Measurements from ENCODE around the gene RC3H2.
"Not testable (repeated sequence)": the region's sequence is repeated elsewhere in the genome, so short reads cannot be mapped to it uniquely, and the experiment has no call there.

RC3H2 gene

DNA sequence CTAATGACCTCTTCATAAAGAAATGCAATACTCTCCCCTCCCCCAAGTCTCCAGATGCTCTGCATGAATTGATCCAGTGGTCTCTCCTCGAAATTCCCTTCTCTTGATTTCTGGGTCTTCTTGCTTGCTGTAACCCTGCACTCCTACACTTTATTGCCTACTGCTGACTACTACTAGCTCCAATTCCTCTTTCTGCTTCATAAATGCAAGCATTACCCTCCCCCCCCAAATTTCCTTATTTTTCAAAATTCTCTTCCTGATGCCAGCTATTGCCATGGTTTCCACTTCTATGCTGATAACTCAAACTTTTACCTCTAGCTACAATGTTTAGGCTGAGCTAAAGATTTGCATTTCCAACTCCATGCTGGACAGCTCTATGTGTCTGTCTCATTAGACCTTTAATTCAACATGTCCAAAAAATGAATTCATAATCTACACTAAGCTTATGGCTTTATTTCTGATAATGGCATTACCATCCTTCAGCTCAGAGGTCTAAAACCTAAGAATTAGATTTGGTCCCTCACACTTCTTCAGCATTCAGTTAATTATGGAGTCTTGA is 24.7 kb upstream of the RC3H2 start:
- DNase-seq (ENCODE audit: low read depth) = no peak

DNA sequence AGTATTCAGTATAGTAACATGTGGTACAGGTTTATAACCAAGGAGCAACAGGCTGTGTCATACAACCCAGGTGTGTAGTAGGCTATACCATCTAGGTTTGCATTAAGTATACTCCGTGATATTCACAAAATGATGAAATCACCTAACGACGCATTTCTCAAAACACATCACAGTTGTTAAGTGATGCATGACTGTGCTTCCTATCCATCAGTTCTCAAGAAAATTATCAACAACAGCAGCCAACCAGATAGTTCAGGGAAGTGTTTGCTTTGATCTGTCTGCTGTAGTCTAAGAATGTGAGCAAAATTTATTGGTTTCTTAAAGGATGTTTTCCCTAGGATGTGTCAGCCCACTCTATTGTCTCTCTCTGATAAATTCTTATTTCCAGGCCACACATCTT is 18.8 kb upstream of the RC3H2 start:
- no peak for DNase-seq (ENCODE audit: low read depth)

DNA sequence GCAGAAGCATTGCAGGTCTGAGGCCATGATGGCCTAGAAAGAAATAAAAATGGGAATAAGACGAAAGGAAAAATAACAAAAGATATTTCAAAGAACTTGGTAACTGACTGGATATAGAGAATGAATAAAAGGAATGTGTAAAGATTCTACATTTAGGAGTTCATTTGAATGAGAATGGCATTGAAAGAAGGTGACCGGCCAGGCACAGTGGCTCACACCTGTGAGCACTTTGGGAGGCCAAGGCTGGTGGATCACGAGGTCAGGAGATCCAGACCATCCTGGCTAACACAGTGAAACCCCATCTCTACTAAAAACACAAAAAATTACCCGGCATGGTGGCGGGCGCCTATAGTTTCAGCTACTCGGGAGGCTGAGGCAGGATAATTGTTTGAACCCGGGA is 17.6 kb upstream of the RC3H2 start:
- no peak for DNase-seq (ENCODE audit: low read depth)

DNA sequence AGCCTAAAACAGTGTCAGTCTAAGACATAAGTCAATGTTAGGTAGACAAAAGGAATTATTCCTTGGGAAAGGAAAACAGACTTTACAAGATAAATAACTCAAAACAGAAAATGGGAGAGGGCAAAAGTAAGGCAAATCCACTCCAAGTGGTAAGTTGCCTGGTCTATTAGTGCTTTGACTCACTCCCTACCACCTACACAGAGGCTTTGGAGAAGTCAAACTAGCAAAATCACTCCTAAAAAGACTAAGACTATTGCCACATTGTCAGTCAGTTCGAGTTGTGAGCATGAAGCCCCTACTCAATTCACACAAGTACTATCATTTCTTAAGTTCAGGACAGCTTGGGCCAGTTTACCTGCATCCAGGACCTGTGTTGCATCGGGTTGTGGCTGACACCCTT is 13.2 kb upstream of the RC3H2 start:
- no peak for DNase-seq (ENCODE audit: low read depth)

DNA sequence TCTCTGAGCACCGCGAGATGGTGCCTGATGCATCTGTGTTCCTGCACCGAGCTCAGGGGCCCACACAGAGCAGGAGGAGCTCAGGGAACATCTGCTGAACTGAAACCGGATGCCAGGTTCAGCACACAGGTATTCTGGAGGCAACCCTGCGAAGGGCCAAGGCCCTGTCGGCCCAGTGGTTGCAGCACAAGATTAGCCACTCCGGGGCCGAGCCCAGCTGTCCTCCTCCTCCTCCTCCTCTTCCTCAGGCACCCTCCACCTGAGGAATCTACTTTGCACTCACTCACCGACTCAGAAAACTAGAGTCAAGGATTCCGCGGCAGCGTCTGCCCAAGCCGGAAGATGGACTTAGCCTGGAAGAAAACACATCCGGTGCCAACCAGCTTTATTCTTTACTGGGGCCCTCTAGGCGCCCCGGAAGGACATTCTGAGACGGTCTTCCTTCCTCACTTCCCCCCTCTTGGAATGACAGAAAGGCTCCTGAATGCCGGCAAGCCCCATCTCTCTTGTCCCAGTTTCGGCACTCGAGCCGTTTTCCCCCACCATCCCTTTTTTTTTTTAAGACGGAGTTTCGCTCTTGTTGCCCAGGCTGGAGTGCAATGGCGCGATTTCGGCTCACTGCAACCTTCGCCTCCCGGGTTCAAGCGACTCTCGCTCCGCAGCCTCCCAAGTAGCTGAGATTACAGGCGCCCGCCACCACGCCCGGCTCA is 8.0 kb upstream of the RC3H2 start, which contains the start of gene ZBTB6:
TSS of gene ZBTB6 (minus strand) at position 360 of the 710 bp plus-strand sequence. CDS start 1,251 bp downstream, outside the sequence.
- peak; percentile 91 for DNase-seq (ENCODE audit: low read depth)

DNA sequence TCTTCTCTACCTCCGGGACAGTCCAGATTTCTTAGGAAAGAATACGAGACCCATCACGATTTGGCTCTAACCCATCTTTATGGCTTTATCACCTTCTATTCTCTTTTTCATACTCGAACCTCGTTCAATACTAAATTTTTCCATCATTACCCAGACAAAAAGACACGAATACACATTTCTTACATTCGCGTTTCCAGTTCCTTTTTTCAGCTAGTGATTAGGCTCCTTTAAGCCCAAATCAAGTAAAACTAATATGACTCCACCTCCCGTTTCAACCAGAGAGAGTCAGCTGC is 7.5 kb upstream of the RC3H2 start:
- DNase-seq (ENCODE audit: low read depth) = no peak

DNA sequence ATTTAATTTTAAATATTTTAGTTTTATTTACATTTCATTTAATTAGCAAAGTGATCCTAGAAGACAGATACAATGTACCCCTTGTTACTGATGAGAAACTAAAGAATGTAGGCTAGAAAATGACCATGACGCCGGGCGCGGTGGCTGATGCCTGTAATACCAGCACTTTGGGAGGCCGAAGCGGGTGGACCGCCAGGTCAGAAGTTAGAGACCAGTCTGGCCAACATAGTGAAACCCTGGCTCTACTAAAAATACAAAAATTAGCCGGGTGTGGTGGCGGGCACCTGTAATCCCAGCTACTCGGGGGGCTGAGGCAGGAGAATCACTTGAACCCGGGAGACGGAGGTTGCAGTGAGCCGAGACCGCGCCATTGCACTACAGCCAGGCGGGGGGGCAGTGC is 963 bp upstream of the RC3H2 start:
- DNase-seq (ENCODE audit: low read depth) = not testable (repeated sequence)

DNA sequence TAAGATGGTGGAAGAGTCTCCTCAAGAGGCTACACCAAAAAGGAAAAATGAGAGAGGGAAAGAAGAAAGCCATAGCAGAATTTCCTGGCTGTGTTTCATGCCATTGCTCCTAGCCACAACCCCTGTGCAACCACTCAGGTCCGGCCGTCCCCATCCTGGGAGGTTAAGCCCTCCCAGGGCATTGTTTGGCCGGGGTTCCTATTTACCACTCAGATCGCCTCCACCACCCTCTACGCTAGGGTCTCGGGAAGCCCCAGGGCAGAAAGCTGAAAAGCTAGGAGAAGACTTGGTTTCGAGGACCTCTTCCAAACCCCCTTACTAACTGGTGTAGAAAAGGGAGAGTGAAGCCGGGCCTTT is 715 bp downstream of the RC3H2 start:
- peak; percentile 58 for DNase-seq (ENCODE audit: low read depth)

DNA sequence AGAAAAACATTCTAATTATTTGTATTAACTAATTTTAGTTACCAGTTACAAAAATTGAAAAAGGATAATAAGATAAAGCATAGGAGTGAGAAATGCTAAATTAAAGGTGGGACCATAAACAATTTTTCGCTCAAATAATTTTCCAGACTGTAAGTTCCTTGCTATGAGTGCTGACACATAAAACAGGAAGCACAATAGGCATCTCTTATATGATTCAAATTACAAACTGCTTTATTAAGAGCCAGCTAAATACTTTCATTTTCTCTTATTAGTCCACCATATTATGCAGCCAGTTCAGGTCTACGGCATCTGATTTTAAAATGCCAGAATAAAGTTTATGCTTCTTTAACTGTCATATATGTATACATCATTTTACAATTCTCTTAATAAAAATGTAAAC is 4.4 kb downstream of the RC3H2 start:
- peak; percentile 38 for DNase-seq (ENCODE audit: low read depth)

DNA sequence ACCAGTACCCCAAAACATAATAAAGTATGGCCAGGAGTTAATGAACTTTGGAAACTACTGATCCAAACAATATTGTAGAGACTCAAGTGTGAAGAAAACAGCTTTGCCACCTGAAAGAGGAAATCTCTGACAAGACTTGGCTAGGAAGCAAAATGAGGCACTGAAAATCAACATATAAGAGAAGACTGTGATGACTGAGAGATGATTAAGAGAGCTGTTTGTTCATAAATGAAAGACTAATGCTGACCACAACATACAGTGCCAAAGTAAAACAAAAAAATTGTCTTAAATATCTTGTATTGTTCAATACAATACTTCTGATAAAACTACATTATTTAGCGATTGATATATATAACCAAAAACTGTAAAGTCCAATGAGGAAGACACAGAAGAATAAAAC is 7.2 kb downstream of the RC3H2 start:
- DNase-seq (ENCODE audit: low read depth) = peak; percentile 11

DNA sequence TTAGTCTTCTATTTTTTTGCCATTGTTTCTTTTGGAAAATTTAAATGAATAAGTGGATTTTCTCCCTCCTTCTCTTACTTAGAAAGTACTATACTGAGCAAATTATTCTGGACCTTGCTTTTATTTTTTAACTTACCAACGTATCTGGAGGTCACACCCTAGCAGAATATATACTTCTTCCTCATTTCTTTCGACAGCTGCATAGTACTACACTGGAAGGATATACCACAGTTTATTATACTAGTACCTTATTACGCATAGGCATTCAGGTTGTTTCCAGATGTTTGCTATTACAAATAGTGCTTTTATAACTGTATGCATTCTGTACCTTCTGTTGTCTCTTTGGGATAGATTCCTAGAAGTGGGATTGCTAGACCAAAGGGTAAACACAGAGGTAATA is 16.7 kb downstream of the RC3H2 start:
- no peak for DNase-seq (ENCODE audit: low read depth)

DNA sequence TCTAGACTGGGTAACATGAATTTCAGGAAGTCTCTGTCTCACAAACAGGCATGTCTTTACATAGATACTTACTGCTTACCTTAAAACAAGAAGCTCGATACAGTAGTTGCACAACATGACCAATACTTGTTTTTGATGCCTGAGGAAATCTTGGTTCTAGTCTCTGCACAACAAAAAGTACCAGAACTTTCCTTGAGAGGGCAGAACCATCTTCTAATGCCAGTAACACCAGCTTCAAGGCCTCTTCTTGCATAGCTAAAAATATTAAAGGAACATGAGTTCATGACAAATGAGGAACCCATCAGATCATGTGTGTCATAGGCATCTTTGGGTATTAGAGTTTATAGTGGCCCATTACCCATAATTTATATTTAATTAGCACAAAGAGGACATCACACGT is 22.0 kb downstream of the RC3H2 start:
- no peak for DNase-seq (ENCODE audit: low read depth)

DNA sequence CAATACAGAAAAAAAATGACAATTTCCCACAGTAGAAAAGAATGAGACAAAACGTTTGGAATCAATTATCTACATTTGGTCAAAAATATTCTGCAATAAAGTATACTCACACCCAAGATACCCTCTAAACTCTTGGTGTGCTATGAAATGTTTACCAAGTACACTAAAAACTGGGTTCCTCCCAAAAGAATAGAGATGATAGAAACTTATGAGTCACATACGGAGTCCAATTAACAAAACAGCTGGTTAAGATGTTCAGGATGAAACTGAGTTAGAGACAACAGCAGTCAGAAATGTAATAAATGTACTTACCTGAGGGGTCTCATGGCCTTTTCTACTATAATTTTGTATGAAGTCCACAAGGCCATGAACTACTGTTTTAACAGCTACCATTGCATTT is 25.7 kb downstream of the RC3H2 start:
- no peak for DNase-seq (ENCODE audit: low read depth)

DNA sequence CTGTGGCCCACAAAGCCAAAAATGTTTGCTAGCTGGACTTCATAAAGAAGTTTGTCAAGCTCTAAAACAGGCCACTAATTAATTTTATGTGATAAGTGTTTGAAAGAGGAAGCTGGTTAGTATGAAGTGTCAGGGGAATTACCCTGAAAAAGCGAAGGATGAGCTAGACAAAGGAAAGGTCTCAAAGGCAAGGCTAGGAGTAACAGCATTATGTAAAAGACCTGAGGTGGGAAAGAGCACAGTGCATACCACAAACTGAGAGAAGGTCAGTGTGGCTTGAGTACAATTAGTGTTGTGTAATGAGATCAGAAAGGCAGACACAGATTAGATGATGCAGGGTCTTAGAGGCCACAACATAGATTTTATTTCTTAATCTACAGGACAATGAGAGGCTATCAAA is 29.6 kb downstream of the RC3H2 start:
- DNase-seq (ENCODE audit: low read depth) = no peak

DNA sequence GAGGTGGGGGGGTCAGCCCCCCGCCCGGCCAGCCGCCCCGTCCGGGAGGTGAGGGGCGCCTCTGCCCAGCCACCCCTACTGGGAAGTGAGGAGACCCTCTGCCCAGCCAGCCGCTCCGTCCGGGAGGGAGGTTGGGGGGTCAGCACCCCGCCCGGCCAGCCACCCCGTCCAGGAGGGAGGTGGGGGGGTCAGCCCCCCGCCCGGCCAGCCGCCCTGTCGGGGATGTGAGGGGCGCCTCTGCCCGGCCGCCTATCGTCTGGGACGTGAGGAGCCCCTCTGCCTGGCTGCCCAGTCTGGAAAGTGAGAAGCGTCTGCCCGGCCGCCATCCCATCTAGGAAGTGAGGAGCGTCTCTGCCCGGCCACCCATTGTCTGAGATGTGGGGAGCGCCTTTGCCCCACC is 37.9 kb downstream of the RC3H2 start:
- DNase-seq (ENCODE audit: low read depth) = not testable (repeated sequence)

DNA sequence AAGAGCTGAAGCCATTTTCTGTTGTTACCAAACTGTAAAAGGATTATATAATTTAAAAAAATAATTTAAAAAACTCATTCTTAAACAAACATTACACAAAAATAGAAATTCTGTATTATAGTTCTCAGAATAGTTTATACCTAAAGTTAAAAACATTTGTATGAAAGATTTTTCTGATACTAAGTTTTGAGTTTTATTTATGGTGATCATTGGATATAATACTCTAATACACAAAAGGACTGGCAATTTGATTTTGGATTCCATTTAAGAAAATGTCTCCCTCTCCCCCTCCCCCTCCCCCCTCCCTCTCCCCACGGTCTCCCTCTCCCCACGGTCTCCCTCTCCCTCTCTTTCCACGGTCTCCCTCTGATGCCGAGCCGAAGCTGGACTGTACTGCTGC is 39.1 kb downstream of the RC3H2 start:
- DNase-seq (ENCODE audit: low read depth) = no peak

DNA sequence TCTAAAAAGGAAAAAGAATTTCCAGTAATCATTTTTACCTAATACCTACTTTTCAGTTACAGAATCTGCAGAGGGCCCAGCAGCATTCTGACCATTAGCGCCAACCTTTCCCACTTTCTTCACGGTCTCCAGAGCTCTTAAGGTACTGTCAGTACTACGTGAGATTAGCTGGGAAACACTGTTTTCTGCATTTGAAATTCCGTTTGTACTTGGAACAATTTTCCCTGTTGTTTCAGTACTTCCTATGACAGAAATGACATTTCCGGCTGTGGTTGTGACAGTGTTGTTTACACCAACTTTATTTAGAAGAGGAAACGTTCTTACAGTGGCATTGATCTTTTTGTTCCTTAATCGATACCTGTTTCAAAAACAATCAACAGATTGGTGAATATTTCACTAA is 39.9 kb downstream of the RC3H2 start:
- DNase-seq (ENCODE audit: low read depth) = no peak

DNA sequence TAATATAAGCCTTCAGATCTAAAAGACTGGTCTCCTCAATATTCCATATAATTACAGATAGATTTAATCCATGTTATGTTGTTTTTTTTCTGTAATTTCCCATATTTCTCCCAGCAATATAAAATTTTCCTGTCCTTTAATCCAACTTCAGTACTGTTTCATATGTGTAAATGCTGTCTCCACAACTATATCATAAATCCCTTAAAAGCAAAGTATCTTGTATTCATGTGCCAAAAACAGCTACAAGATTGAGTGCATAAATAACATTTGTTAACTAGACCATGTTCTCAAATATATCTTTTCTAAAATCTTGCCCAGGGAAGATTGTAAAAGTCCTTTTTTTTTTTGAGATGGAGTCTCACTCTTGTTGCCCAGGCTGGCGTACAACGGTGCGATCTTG is 41.8 kb downstream of the RC3H2 start:
- DNase-seq (ENCODE audit: low read depth) = no peak

DNA sequence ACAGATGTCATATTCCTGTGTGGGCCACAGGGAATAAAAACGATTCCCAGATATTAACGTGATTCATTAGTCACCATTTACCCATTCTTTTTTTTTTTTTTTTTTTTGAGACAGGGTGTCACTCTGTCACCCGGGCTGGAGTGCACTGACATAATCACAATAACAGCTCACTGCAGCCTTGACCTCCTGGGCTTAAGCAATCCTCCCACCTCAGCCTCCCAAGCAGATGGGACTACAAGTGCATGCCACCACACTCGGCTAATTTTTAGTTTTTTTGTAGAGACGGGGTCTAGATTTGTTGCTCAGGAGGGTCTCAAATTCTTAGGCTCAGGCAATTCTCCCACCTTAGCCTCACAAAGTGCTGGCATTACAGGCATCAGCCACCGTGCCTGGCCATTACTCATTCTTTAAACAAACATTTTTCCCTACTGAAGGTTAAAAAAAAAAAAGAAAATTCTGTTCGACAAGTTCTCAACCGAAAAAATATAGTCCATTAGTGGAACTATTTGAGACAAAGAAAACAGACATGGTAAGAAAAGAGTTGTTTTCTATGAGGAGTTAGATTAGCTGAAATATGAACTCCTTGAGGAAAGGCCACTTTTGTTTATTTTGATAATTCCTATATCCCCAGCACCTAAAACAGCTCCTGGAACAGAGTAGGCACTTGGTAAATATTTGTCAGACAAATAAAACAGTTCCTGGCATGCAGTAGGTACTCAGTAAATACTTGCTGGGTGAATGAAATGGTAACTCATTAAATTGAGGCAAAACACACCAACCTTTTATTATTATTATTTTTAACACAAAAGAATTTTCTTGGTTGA is 44.6 kb downstream of the RC3H2 start:
- peak; percentile 14 for DNase-seq (ENCODE audit: low read depth)

DNA sequence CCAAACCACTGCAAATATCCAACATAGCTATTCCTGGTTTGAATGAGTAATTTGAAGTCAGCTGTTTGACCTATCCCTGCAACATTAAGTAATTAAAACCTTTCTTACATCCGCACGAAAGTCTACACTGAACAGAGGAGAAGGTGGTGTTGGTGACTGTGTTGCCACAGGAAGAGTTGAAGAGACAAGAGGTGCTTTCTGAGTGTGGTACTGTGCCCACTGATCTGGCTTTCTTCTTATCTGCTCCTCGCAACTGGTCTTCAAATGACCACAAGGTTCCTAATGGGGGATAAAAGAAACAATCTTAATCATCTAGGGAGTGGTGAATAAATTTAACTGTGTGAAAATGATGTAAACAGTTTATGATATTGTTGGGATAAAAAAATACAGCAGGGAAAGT is 47.3 kb downstream of the RC3H2 start:
- no peak for DNase-seq (ENCODE audit: low read depth)

DNA sequence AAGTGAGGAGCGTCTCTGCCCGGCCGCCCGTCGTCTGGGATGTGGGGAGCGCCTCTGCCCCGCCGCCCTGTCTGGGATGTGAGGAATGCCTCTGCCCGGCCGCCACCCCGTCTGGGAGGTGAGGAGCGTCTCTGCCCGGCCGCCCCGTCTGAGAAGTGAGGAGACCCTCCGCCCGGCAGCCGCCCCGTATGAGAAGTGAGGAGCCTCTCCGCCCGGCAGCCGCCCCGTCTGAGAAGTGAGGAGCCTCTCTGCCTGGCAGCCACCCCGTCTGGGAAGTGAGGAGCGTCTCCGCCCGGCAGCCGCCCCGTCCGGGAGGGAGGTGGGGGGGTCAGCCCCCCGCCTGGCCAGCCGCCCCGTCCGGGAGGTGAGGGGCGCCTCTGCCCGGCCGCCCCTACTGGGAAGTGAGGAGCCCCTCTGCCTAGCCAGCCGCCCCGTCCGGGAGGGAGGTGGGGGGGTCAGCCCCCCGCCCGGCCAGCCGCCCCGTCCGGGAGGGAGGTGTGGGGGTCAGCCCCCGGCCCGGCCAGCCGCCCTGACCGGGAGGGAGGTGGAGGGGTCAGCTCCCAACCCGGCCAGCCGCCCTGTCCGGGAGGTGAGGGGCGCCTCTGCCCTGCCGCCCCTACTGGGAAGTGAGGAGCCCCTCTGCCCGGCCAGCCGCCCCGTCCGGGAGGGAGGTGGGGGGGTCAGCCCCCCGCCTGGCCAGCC is 52.9 kb downstream of the RC3H2 start:
- DNase-seq (ENCODE audit: low read depth) = not testable (repeated sequence)

DNA sequence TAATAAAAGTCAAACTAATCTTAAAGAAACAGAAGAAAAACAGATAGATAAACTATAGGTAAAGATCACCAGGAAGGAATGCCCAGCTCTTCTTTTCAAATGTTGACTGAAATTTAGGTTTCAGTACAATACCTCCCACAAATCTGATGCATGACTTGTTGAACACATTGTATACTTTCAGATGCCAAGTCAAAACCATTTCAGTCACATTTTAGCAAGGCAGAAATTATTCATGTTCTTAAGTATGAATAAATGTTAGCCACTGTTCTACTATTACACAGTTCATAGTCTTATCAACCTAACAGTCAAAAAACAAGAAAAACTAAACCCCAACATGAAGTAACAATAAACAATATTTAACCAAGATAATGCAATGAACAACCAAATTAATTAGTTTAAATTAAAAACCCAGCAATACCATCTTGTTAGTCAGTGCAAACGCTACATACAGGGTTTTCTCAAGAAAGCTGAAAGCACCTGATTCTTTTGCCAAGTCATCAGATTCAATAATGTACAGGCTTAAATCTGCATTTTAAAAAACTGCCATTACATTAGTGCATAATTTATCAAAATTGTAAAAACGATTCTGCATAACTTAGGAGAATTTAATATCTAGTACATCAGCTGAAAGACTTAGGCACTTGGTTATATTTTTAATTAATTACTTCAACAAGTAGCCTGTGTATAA is 56.8 kb downstream of the RC3H2 start:
- DNase-seq (ENCODE audit: low read depth) = no peak
